SU-DHL-6 (cell line): Measurements from ENCODE around the gene SLC47A2.

Experiments used
- CTCF ChIP-seq: fragments of 200-600 bp; sonication (generic); IDR thresholded peaks from one replicate; pipeline ENCODE4 v1.5.1; 2017; ENCODE audit warnings: antibody characterized with exemption, mild to moderate bottlenecking, low read length, moderate library complexity; ENCODE audit not compliant: insufficient read depth, poor library complexity, severe bottlenecking
- EZH2phosphoT487 ChIP-seq: fragments of 200-600 bp; sonication (generic), shearing (Covaris generic); conservative IDR thresholded peaks from 2 replicates; pipeline ENCODE4 v1.6.1; 2018; ENCODE audit warnings: mild to moderate bottlenecking, antibody characterized with exemption, low read length, moderate library complexity, mixed read lengths

DNA sequence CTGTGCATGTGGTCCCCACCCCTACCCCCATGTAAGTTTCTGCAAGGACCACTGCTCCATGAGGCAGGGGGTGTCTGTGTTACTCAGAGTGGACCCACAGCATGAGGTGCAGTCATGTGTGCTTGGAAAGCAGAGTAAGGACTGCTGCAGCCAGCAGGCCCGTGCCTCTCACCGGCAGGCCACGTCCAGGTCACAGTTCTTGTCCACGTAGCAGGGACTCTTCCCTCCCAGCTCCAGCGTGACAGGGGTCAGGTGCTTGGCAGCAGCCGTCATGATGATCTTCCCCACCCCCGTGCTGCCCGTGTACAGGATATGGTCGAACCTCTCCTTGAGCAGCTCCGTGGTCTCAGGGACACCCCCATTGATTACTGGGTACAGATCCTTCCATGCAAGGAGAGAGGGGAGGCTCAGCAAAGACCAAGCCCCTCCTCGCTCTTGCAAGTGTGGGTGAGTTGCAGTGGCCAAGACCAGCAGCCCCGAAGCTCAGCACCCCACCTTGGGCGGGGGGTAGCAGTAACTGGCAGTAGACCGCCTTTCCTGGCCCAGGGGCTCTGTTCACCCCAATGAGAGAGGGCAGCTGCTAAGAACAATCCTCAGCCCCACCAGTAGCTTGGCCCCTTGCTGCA, 25.6 kb upstream of the SLC47A2 start:
- TF ChIP-seq CTCF (no peak), EZH2phosphoT487 (no peak)
